ENCODE results near the gene FCRL2. TPM values are rescaled to one million over a fixed set of nuclear protein-coding genes. Genes with fewer than 3 reads are reported as not detected.

Gene FCRL2
- not detected in 2 replicates for total RNA-seq (ENCODE audit: low replicate concordance)

DNA sequence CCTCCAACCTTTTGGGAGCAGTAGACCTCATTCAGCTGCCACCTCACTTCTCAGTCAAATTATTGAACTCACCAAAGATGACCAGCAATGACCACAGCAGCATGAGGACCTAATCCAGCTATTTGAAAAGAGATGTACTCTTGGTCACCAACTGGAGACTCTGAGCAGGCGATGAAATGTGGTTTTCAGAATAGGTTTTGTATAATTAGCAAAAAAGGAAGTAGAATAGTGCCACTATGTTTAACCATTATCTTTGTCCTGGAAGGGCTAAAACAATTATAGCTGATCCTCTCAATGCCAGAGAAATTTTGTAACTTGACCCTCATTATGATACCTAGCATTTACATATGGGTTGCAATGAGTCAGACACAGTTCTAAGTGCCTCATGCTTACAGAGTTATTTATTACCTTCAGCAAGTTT is at the start of gene FCRL2:
Gene FCRL2, minus strand, starts transcription at position 162 of the 421 bp plus-strand sequence. Its CDS starts 59 bp downstream, at position 103.

DNA sequence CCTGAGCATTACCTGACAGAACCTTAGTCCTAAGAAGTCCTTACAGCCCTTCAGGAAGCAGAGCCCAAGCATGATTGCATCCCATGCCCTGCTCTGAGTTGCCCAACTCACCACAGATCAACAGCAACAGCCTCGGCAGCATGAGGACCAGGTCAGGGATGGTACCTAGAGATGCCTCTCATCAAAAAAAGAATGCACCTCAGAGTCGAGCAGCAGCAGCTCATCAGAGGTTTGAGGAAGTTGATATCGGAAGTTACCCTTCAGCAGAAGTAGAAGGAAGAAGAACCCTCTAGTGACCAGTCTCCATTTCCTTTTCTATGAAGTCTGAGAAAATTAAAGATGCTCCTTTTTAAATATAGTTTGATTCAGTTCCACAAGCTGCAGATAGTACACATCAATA is 43.0 kb upstream of the FCRL2 start, which contains the start of gene FCRL1:
Gene FCRL1, minus strand, starts transcription at position 225 of the 400 bp plus-strand sequence. Its CDS starts 83 bp downstream, at position 142.

DNA sequence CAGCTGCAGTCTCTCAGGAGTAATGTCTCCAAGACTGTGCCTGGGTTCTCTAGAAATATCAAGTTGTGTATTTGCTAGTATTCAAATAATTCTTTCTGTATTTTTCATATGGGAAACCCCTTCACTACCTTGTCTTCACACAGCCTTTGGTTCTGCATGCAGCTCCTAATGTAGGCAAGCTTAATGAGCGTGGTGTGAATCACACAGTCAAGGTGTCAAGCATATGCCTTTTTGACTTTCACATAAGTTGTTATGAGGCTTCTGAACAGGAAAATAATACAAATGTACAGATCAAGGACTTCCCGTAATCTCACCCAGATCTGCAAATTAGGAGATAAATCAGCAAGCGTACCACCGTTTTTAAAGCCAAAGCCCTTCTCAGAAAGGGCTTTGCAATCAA is 76.2 kb downstream of the FCRL2 start, which contains the start of gene FCRL3:
Gene FCRL3, minus strand, starts transcription at position 38 of the 400 bp plus-strand sequence. CDS start 280 bp downstream, outside the sequence.

Other genes with a start within 250 kb of the FCRL2 start
- not detected in 2 replicates for gene FCRL5, start 224.6 kb downstream of the FCRL2 start, total RNA-seq (ENCODE audit: low replicate concordance)
- gene FCRL4, start 179.0 kb downstream of the FCRL2 start, total RNA-seq (ENCODE audit: low replicate concordance) = not detected in 2 replicates
- not detected in 2 replicates for gene FCRL3, start 76.4 kb downstream of the FCRL2 start, total RNA-seq (ENCODE audit: low replicate concordance)
- 0.35 TPM in 1 of 2 replicates, not detected in the other for gene FCRL1, start 43.0 kb upstream of the FCRL2 start, total RNA-seq (ENCODE audit: low replicate concordance)
- not detected in 2 replicates for gene CD5L, start 64.7 kb upstream of the FCRL2 start, total RNA-seq (ENCODE audit: low replicate concordance)
- gene KIRREL1, start 216.5 kb upstream of the FCRL2 start, total RNA-seq (ENCODE audit: low replicate concordance) = 66.8 and 123 TPM in 2 replicates

Data from smooth muscle cell of the coronary artery (primary cell).